H9 (cell line): ENCODE results near the gene MALAT1. TPM values are rescaled to one million over a fixed set of nuclear protein-coding genes. Genes with fewer than 3 reads are reported as not detected.

Experiments
- DNase-seq: peaks from one replicate; pipeline ENCODE4 v3.0.0-alpha.2; 2017
- H2AFZ ChIP-seq: one replicate; pipeline ENCODE4 v1.6.1; 2013; ENCODE audit warnings: mild to moderate bottlenecking, low read length, control low read depth, moderate library complexity
- H2AK5ac ChIP-seq: 2 replicates; pipeline ENCODE4 v1.6.1; 2013; ENCODE audit warnings: low read length, control low read depth, mixed read lengths; ENCODE audit not compliant: insufficient read length
- H2BK120ac ChIP-seq: one replicate; pipeline ENCODE4 v1.6.1; 2013; ENCODE audit warnings: low read depth, mild to moderate bottlenecking, low read length, control low read depth, inconsistent platforms; ENCODE audit not compliant: poor library complexity, severe bottlenecking
- H2BK12ac ChIP-seq: 2 replicates; pipeline ENCODE4 v1.6.1; 2013; ENCODE audit warnings: low read length, control low read depth, mixed read lengths, low read depth; ENCODE audit not compliant: insufficient read length
- H2BK15ac ChIP-seq: 2 replicates; pipeline ENCODE4 v1.6.1; 2013; ENCODE audit warnings: low read depth, low read length, control low read depth
- H2BK20ac ChIP-seq: one replicate; pipeline ENCODE4 v1.6.1; 2013; ENCODE audit warnings: low read depth, mild to moderate bottlenecking, low read length, control low read depth, inconsistent platforms; ENCODE audit not compliant: poor library complexity, severe bottlenecking
- H2BK5ac ChIP-seq: 2 replicates; pipeline ENCODE4 v1.6.1; 2013; ENCODE audit warnings: low read length, control low read depth, mixed read lengths; ENCODE audit not compliant: insufficient read length
- H3K14ac ChIP-seq: 2 replicates; pipeline ENCODE4 v1.6.1; 2013; ENCODE audit warnings: low read length, control low read depth; ENCODE audit not compliant: insufficient read depth
- H3K18ac ChIP-seq: 2 replicates; pipeline ENCODE4 v1.6.1; 2013; ENCODE audit warnings: low read depth, mild to moderate bottlenecking, mixed read lengths, low read length, control low read depth; ENCODE audit not compliant: insufficient read length
- H3K23ac ChIP-seq: 2 replicates; pipeline ENCODE4 v1.6.1; 2013; ENCODE audit warnings: low read length, control low read depth, mixed read lengths, low read depth; ENCODE audit not compliant: insufficient read length
- H3K23me2 ChIP-seq: 2 replicates; pipeline ENCODE4 v1.6.1; 2013; ENCODE audit warnings: low read depth, mild to moderate bottlenecking, mixed read lengths, low read length, control low read depth; ENCODE audit not compliant: insufficient read length, poor library complexity, severe bottlenecking
- H3K27ac ChIP-seq: 2 replicates; pipeline ENCODE4 v1.5.1; 2013; ENCODE audit warnings: low read length, control low read depth, mixed read lengths, low read depth; ENCODE audit not compliant: insufficient read length
- H3K27me3 ChIP-seq: 2 replicates; pipeline ENCODE4 v1.6.1; 2013; ENCODE audit warnings: low read length, control low read depth, inconsistent platforms; ENCODE audit not compliant: insufficient read depth
- H3K4ac ChIP-seq: 2 replicates; pipeline ENCODE4 v1.6.1; 2013; ENCODE audit warnings: low read depth, mild to moderate bottlenecking, control low read depth, inconsistent platforms, low read length, moderate library complexity
- H3K4me1 ChIP-seq: 2 replicates; pipeline ENCODE4 v1.6.1; 2013; ENCODE audit warnings: low read length, control low read depth, inconsistent platforms; ENCODE audit not compliant: insufficient read depth
- H3K4me2 ChIP-seq: 2 replicates; pipeline ENCODE4 v1.6.1; 2013; ENCODE audit warnings: low read length, control low read depth, mixed read lengths; ENCODE audit not compliant: insufficient read length, insufficient read depth
- H3K56ac ChIP-seq: 2 replicates; pipeline ENCODE4 v1.6.1; 2013; ENCODE audit warnings: low read depth, mild to moderate bottlenecking, mixed read lengths, low read length, control low read depth; ENCODE audit not compliant: insufficient read length
- H3K79me1 ChIP-seq: 2 replicates; pipeline ENCODE4 v1.6.1; 2013; ENCODE audit warnings: low read depth, mild to moderate bottlenecking, moderate library complexity, low read length, control low read depth, inconsistent platforms; ENCODE audit not compliant: insufficient read depth, poor library complexity, severe bottlenecking
- H3K79me2 ChIP-seq: 2 replicates; pipeline ENCODE4 v1.6.1; 2013; ENCODE audit warnings: low read length, control low read depth, inconsistent platforms; ENCODE audit not compliant: insufficient read depth
- H3K9ac ChIP-seq: 2 replicates; pipeline ENCODE4 v1.6.1; 2013; ENCODE audit warnings: low read length, control low read depth, mixed read lengths; ENCODE audit not compliant: insufficient read length; ENCODE audit errors: extremely low read depth
- H3K9me3 ChIP-seq: one replicate; pipeline ENCODE4 v1.6.1; 2013; ENCODE audit warnings: low read depth, low read length, inconsistent platforms; ENCODE audit not compliant: control insufficient read depth
- H3T11ph ChIP-seq: one replicate; pipeline ENCODE4 v1.6.1; 2013; ENCODE audit warnings: mild to moderate bottlenecking, low read length, control low read depth, inconsistent platforms
- H4K20me1 ChIP-seq: one replicate; pipeline ENCODE4 v1.6.1; 2013; ENCODE audit not compliant: control insufficient read depth, insufficient read length, insufficient read depth
- H4K5ac ChIP-seq: 2 replicates; pipeline ENCODE4 v1.6.1; 2013; ENCODE audit warnings: low read depth, mild to moderate bottlenecking, mixed read lengths, low read length, control low read depth; ENCODE audit not compliant: insufficient read length
- H4K8ac ChIP-seq: replicated peaks from 2 replicates; pipeline ENCODE4 v1.6.1; 2013; ENCODE audit warnings: low read length, control low read depth, mixed read lengths, low read depth; ENCODE audit not compliant: insufficient read length
- H4K91ac ChIP-seq: 2 replicates; pipeline ENCODE4 v1.6.1; 2013; ENCODE audit warnings: low read depth, mild to moderate bottlenecking, moderate library complexity, mixed read lengths, low read length, control low read depth; ENCODE audit not compliant: insufficient read length
- H3K27ac Mint-ChIP-seq, 3 experiments: 2 replicates in 2 of 3; 3 replicates in 1 of 3; pipeline ENCODE4 v1.8.0; 2020 to 2021; ENCODE audit warnings: mixed read lengths in 3 of 3, mild to moderate bottlenecking in 1 of 3, moderate library complexity in 1 of 3
- H3K27me3 Mint-ChIP-seq: 2 replicates; pipeline ENCODE4 v1.8.0; 2021; ENCODE audit warnings: low read depth, mild to moderate bottlenecking, moderate library complexity, mixed read lengths
- H3K36me3 Mint-ChIP-seq, 3 experiments: 2 replicates in 2 of 3; 3 replicates in 1 of 3; pipeline ENCODE4 v1.8.0; 2020 to 2021; ENCODE audit warnings: low read depth in 3 of 3, mixed read lengths in 3 of 3; ENCODE audit not compliant: insufficient read depth in 1 of 3
- H3K4me1 Mint-ChIP-seq, 2 experiments: 2 replicates each; pipeline ENCODE4 v1.8.0; 2020; ENCODE audit warnings: mixed read lengths in 2 of 2
- H3K4me3 Mint-ChIP-seq, 2 experiments: 2 replicates in 1 of 2; 3 replicates in 1 of 2; pipeline ENCODE4 v1.8.0; 2020 to 2021; ENCODE audit warnings: mild to moderate bottlenecking in 2 of 2, mixed read lengths in 2 of 2, moderate library complexity in 1 of 2
- H3K9me3 Mint-ChIP-seq, 2 experiments: 2 replicates in 1 of 2; 3 replicates in 1 of 2; pipeline ENCODE4 v1.8.0; 2020; ENCODE audit warnings: mild to moderate bottlenecking in 2 of 2, mixed read lengths in 2 of 2, moderate library complexity in 1 of 2
- WGBS: extraction: QIAGEN DNeasy Blood & Tissue Kit; methylation state at CpG from one replicate; pipeline ENCODE4 v1.1.7; 2013; ENCODE audit warnings: missing lambda C conversion rate, low lambda C conversion rate, mixed read lengths; ENCODE audit not compliant: insufficient read length; ENCODE audit errors: extremely low coverage; 5-methylcytosine and 5-hydroxymethylcytosine counted together
- total RNA-seq: library from RNA; stranded (reverse); gene quantifications from 2 replicates; pipeline ENCODE4 v1.2.1, GENCODE V29; 2021
- TF ChIP-seq, protein P1 (sequence below): fragments of 200-600 bp; sonication (generic); conservative IDR thresholded peaks from 3 replicates; pipeline ENCODE4 v1.8.0; 2021; ENCODE audit warnings: antibody characterized with exemption, mild to moderate bottlenecking

MALAT1 gene
- total RNA-seq, 1 experiment from 2014 or later, result 1,934 TPM

DNA sequence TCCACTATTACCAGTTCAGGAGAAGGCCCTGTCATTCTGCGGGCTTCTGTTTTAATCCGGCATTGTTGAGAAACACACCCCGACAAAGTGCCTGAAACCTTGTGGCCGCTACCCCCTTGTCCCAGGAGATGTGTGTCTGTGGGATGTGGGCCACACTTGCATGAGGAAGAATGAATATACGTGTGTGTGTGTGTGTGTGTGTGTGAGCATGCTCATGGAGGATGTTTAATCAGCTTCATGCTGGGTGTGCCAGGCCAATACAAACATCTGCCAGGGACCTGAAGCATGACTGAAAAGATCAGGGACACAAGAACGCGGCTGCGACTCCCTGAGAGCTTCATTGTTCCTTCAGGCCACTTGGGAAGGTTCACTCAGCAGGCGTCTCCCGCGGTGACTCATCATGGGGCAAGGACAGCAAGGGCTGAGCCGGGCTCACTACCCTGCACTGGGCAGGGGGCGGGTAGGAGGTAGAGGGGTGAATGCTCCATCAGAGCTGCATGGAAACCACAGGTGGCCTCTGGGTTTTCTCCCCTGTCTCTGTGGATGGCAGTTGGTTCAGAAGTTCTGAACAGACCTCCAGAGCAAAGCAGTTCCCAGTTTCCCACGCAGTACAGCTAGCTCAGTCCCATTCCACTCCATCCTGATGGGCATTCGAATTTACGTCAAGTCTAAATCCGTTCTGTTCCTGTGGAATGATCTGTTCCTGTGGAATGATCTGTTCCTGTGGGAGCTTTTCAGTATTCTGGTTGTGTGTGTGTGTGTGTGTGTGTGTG, 7.0 kb upstream of the MALAT1 start:
- no peak overlapping the region for H3K4ac ChIP-seq
- H3K27me3 Mint-ChIP-seq, result peaks cover 2% of the 10 kb centered on the region; the same call in 1 of the 2 replicates
- no peaks in the 10 kb centered on the region for H3K9me3 ChIP-seq
- no peak overlapping the region for H4K8ac ChIP-seq
- no peak overlapping the region for H2AFZ ChIP-seq
- H3K27ac Mint-ChIP-seq, result peak overlapping the region; percentile 72 to 95 (median 92)
- H3K79me2 ChIP-seq, result no peaks in the 10 kb centered on the region
- no peaks in the 10 kb centered on the region for H3K27me3 ChIP-seq
- no peak overlapping the region for H3K4me2 ChIP-seq
- no CpG with 5 or more reads among the region's 17 CpGs for WGBS
- H3K36me3 Mint-ChIP-seq, result no peaks in the 10 kb centered on the region; a peak in 1 of 7 replicates
- no peak overlapping the region for H3K14ac ChIP-seq
- no peak overlapping the region for H3K56ac ChIP-seq
- no peak overlapping the region for H3K27ac ChIP-seq
- H3T11ph ChIP-seq, result no peak overlapping the region
- no peak overlapping the region for H2BK12ac ChIP-seq
- H3K4me3 Mint-ChIP-seq, result peak overlapping the region; percentile 25 to 62; a peak in 3 of 5 replicates
- H3K79me1 ChIP-seq, result no peaks in the 10 kb centered on the region
- no peak overlapping the region for H3K23ac ChIP-seq
- H2BK20ac ChIP-seq, result no peak overlapping the region
- H2AK5ac ChIP-seq, result no peak overlapping the region
- H4K5ac ChIP-seq, result no peak overlapping the region
- H2BK5ac ChIP-seq, result no peak overlapping the region
- TF ChIP-seq, protein P1, sequence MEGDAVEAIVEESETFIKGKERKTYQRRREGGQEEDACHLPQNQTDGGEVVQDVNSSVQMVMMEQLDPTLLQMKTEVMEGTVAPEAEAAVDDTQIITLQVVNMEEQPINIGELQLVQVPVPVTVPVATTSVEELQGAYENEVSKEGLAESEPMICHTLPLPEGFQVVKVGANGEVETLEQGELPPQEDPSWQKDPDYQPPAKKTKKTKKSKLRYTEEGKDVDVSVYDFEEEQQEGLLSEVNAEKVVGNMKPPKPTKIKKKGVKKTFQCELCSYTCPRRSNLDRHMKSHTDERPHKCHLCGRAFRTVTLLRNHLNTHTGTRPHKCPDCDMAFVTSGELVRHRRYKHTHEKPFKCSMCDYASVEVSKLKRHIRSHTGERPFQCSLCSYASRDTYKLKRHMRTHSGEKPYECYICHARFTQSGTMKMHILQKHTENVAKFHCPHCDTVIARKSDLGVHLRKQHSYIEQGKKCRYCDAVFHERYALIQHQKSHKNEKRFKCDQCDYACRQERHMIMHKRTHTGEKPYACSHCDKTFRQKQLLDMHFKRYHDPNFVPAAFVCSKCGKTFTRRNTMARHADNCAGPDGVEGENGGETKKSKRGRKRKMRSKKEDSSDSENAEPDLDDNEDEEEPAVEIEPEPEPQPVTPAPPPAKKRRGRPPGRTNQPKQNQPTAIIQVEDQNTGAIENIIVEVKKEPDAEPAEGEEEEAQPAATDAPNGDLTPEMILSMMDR, result no peak
- H4K20me1 ChIP-seq, result no peaks in the 10 kb centered on the region
- H2BK15ac ChIP-seq, result no peak overlapping the region
- H3K9ac ChIP-seq, result no peak overlapping the region
- H4K91ac ChIP-seq, result no peak overlapping the region
- peaks cover 13% of the 10 kb centered on the region for H3K23me2 ChIP-seq
- H3K18ac ChIP-seq, result no peak overlapping the region
- peaks cover 81 to 83% of the 10 kb centered on the region in 2 experiments for H3K4me1 Mint-ChIP-seq
- H3K4me1 ChIP-seq, result peaks cover 34% of the 10 kb centered on the region; the same call in 1 of the 2 replicates
- no peaks in the 10 kb centered on the region; a peak in 1 of 5 replicates for H3K9me3 Mint-ChIP-seq
- DNase-seq, result peak; percentile 82
- H2BK120ac ChIP-seq, result no peak overlapping the region
